HepG2 (cell line): ENCODE results near the gene FCN1. TPM values are rescaled to one million over a fixed set of nuclear protein-coding genes. Genes with fewer than 3 reads are reported as not detected.

Source experiments
- ATF3 ChIP-seq: sonication (generic); formaldehyde crosslinking; IDR thresholded peaks from 2 replicates; pipeline ENCODE4 v1.4.0; 2020; ENCODE audit warnings: missing genetic modification reagents
- DDIT3 ChIP-seq: sonication (generic); formaldehyde crosslinking; IDR thresholded peaks from 2 replicates; pipeline ENCODE4 v1.4.0; 2020; ENCODE audit warnings: mild to moderate bottlenecking, missing genetic modification reagents
- ETS1 ChIP-seq: sonication (generic); formaldehyde crosslinking; IDR thresholded peaks from 2 replicates; pipeline ENCODE4 v1.4.0; 2020; ENCODE audit warnings: missing genetic modification reagents
- PAX8 ChIP-seq: sonication (generic); formaldehyde crosslinking; IDR thresholded peaks from 2 replicates; pipeline ENCODE4 v1.8.0; 2022; ENCODE audit warnings: mild to moderate bottlenecking, missing genetic modification reagents, borderline replicate concordance
- SKIL ChIP-seq: sonication (generic); formaldehyde crosslinking; IDR thresholded peaks from 2 replicates; pipeline ENCODE4 v1.8.0; 2022; ENCODE audit warnings: missing genetic modification reagents, mild to moderate bottlenecking, moderate library complexity, borderline replicate concordance
- ZFP37 ChIP-seq: sonication (generic); formaldehyde crosslinking; IDR thresholded peaks from 2 replicates; pipeline ENCODE4 v1.4.0; 2020; ENCODE audit warnings: missing genetic modification reagents, borderline replicate concordance
- ZNF234 ChIP-seq: sonication (generic); formaldehyde crosslinking; conservative IDR thresholded peaks from 2 replicates; pipeline ENCODE4 v1.5.1; 2020; ENCODE audit warnings: mild to moderate bottlenecking, missing genetic modification reagents
- ZNF580 ChIP-seq: IDR thresholded peaks from 2 replicates; pipeline ENCODE4 v1.6.1; 2016; ENCODE audit warnings: low read depth, borderline replicate concordance
- polyA plus RNA-seq, 8 experiments: library from polyadenylated mRNA; depleted of rRNA in 3 of 8; stranded (reverse) in 7 of 8; unstranded in 1 of 8; fragments of >200 nt; fragmentation: Illumina TruSeq in 4 of 8; extraction: Trizol in 4 of 8; gene quantifications; 2 replicates each; pipeline versions ENCODE4 v1.2.1 to v1.2.3, GENCODE V29; 2011 to 2016; ENCODE audit warnings: low read depth in 4 of 8, missing spikeins in 1 of 8, mixed read lengths in 1 of 8; ENCODE audit not compliant: insufficient read depth in 1 of 8
- total RNA-seq, 5 experiments: library from RNA; depleted of rRNA; stranded (reverse); fragments of >200 nt; fragmentation: Illumina TruSeq; extraction: Trizol; gene quantifications; 2 replicates each; pipeline ENCODE4 v1.2.3, GENCODE V29; 2016; ENCODE audit warnings: low read depth in 1 of 5
- TF ChIP-seq, protein P1 (sequence below): sonication (generic); formaldehyde crosslinking; IDR thresholded peaks from 2 replicates; pipeline ENCODE4 v1.8.0; 2022; ENCODE audit warnings: missing genetic modification reagents, low read depth, mild to moderate bottlenecking, borderline replicate concordance
- TF ChIP-seq, protein P2 (sequence below): sonication (generic); formaldehyde crosslinking; IDR thresholded peaks from 2 replicates; pipeline ENCODE4 v1.4.0; 2020; ENCODE audit warnings: missing genetic modification reagents, mild to moderate bottlenecking, borderline replicate concordance

Gene FCN1
- total and polyA plus RNA-seq, 2 of the 13 experiments (the other 11 are each of a cell fraction or from before 2014, with no cell fraction given), result not detected

DNA sequence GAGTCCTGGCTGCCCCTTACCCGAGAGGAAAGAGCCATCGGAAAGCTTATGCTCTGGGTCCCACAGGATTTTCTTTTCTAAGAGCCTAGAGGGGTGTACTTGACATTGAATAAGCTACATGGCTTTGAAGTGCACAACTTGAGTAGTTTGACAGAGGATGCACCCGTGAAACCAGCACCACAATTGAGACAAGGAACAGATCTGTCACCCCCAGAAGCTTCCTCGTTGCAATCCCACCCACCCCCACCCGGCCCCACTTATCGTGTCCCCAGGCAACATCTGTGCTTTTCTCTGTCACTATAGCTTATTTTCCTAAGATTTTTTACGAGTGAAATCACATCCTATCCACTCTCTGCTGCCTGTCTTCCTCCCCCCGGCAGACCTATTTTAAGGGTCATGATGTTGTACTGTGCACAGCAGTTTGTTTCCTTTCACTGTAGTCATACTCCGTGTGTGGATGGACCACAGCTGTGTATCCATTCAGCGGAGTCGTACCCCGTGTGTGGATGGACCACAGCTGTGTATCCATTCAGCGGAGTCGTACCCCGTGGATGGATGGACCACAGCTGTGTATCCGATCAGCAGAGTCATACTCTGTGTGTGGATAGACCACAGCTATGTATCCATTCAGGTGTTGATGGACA is 45.9 kb downstream of the FCN1 start (continued):
- TF ChIP-seq, protein P1, sequence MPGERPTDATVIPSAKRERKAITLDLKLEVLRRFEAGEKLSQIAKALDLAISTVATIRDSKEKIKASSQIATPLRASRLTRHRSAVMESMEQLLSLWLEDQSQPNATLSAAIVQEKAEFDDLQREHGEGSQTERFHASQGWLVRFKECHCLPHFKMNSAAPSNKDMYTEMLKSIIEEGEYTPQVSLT (CRISPR knock-in tag), result no peak
- TF ChIP-seq ETS1 (CRISPR knock-in tag), result no peak
- TF ChIP-seq ZNF234, result no peak
- TF ChIP-seq SKIL (CRISPR knock-in tag), result no peak
- no peak for TF ChIP-seq DDIT3
- no peak for TF ChIP-seq ZFP37 (CRISPR knock-in tag)
- TF ChIP-seq, protein P2, sequence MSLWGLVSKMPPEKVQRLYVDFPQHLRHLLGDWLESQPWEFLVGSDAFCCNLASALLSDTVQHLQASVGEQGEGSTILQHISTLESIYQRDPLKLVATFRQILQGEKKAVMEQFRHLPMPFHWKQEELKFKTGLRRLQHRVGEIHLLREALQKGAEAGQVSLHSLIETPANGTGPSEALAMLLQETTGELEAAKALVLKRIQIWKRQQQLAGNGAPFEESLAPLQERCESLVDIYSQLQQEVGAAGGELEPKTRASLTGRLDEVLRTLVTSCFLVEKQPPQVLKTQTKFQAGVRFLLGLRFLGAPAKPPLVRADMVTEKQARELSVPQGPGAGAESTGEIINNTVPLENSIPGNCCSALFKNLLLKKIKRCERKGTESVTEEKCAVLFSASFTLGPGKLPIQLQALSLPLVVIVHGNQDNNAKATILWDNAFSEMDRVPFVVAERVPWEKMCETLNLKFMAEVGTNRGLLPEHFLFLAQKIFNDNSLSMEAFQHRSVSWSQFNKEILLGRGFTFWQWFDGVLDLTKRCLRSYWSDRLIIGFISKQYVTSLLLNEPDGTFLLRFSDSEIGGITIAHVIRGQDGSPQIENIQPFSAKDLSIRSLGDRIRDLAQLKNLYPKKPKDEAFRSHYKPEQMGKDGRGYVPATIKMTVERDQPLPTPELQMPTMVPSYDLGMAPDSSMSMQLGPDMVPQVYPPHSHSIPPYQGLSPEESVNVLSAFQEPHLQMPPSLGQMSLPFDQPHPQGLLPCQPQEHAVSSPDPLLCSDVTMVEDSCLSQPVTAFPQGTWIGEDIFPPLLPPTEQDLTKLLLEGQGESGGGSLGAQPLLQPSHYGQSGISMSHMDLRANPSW (CRISPR knock-in tag), result no peak
- no peak for TF ChIP-seq PAX8 (CRISPR knock-in tag)
- no peak for TF ChIP-seq ATF3 (CRISPR knock-in tag)
- TF ChIP-seq ZNF580 (CRISPR knock-in tag), result no peak
